Osteocyte (in vitro differentiated cells): ENCODE results near the gene CDCA4. TPM values are rescaled to one million over a fixed set of nuclear protein-coding genes. Genes with fewer than 3 reads are reported as not detected.

ENCODE experiments used
- DNase-seq: peaks from one replicate; pipeline ENCODE4 v3.0.0; 2021; ENCODE audit warnings: mixed read lengths; ENCODE audit not compliant: unreplicated experiment; ENCODE audit errors: extremely low spot score
- H3K27ac Mint-ChIP-seq: one replicate; pipeline ENCODE4 v1.8.0; 2021; ENCODE audit warnings: mild to moderate bottlenecking, mixed read lengths; ENCODE audit not compliant: unreplicated experiment
- H3K27me3 Mint-ChIP-seq: one replicate; pipeline ENCODE4 v1.8.0; 2021; ENCODE audit warnings: mixed read lengths; ENCODE audit not compliant: unreplicated experiment
- H3K36me3 Mint-ChIP-seq: one replicate; pipeline ENCODE4 v1.8.0; 2021; ENCODE audit warnings: mixed read lengths; ENCODE audit not compliant: unreplicated experiment
- H3K4me1 Mint-ChIP-seq: one replicate; pipeline ENCODE4 v1.8.0; 2021; ENCODE audit warnings: mixed read lengths; ENCODE audit not compliant: unreplicated experiment
- H3K4me3 Mint-ChIP-seq: one replicate; pipeline ENCODE4 v1.8.0; 2021; ENCODE audit warnings: mild to moderate bottlenecking, moderate library complexity, mixed read lengths; ENCODE audit not compliant: unreplicated experiment
- H3K9me3 Mint-ChIP-seq: one replicate; pipeline ENCODE4 v1.8.0; 2021; ENCODE audit warnings: mixed read lengths; ENCODE audit not compliant: unreplicated experiment
- total RNA-seq: library from RNA; stranded (reverse); gene quantifications from 2 replicates; pipeline ENCODE4 v1.2.1, GENCODE V29; 2021
- TF ChIP-seq, protein P1 (sequence below): fragments of 200-600 bp; sonication (generic); IDR thresholded peaks from 2 replicates; pipeline ENCODE4 v1.5.0; 2021; ENCODE audit warnings: antibody characterized with exemption, mild to moderate bottlenecking, moderate library complexity

The CDCA4 gene
- total RNA-seq, 1 donor from 2014 or later: 14.6 TPM

DNA sequence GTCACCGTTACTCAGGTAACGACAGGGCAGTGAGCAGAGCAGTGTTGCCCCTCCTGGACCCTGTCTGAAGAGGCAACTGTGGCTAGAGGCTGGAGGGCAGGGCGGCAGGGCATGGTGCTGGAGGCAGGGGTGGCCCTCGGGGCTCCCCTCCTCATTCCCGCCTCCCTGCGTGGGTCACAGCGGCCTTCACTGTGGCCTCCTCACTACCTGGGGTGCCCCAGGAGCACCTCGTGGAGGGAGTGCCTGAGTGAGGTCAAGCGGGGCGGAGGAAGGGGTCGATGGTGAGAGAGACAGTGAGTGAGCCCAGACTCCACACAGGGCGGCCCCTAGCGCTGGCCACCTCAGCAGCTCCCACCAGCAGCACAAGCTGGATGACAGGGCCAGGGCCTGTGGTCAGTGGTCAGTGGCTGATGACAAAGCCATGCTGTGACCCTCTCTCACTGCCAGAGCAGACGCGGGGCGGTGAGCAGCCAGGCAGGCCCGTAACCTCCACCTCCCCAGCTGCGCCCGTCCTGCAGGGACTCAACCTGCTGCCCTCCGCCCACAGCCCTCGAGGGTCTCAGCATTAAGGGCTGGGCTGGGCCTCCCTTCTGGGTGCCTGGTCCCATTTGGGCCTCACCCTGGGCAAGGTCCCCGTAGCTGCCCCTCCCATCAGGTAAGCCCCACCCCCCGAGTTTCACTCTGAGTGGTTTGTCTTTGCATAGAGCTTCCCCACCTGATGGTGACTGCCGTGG is 26.6 kb upstream of the CDCA4 start:
- Mint-ChIP-seq H3K27ac (no peak overlapping the region), H3K4me1 (peaks cover 2% of the 10 kb centered on the region), H3K4me3 (no peak overlapping the region), H3K36me3 (no peaks in the 10 kb centered on the region), H3K9me3 (no peaks in the 10 kb centered on the region), H3K27me3 (no peaks in the 10 kb centered on the region)
- no peak for DNase-seq
- TF ChIP-seq, protein P1, sequence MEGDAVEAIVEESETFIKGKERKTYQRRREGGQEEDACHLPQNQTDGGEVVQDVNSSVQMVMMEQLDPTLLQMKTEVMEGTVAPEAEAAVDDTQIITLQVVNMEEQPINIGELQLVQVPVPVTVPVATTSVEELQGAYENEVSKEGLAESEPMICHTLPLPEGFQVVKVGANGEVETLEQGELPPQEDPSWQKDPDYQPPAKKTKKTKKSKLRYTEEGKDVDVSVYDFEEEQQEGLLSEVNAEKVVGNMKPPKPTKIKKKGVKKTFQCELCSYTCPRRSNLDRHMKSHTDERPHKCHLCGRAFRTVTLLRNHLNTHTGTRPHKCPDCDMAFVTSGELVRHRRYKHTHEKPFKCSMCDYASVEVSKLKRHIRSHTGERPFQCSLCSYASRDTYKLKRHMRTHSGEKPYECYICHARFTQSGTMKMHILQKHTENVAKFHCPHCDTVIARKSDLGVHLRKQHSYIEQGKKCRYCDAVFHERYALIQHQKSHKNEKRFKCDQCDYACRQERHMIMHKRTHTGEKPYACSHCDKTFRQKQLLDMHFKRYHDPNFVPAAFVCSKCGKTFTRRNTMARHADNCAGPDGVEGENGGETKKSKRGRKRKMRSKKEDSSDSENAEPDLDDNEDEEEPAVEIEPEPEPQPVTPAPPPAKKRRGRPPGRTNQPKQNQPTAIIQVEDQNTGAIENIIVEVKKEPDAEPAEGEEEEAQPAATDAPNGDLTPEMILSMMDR: no peak

DNA sequence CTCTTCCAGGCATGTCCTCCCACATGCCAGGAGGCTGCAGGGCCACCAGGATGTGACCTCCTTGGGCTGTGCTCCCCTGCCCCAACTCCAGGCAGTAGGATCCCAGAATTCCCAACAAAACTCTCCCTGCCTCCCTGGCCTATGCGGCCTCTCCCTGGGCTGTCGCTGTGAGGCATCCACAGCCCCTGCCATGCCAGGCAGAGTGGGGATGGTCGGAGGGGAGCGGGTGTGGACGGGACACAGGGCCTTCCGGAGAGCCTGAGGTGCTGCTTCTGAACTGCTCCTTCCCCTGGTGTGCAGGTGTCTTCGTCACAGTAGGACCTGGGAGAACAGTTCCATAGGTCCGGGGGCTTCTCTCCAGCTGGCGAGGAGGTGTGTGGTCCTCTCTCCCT is 26.0 kb upstream of the CDCA4 start:
- Mint-ChIP-seq H3K4me1 (peaks cover 2% of the 10 kb centered on the region), H3K4me3 (no peak overlapping the region), H3K27me3 (no peaks in the 10 kb centered on the region), H3K36me3 (no peaks in the 10 kb centered on the region), H3K27ac (no peak overlapping the region), H3K9me3 (no peaks in the 10 kb centered on the region)
- TF ChIP-seq, protein P1: no peak
- no peak for DNase-seq

GRCh38 chr14:105045710-105046326 is 24.9 kb upstream of the CDCA4 start:
- Mint-ChIP-seq H3K27me3 (no peaks in the 10 kb centered on the region), H3K9me3 (no peaks in the 10 kb centered on the region), H3K27ac (no peak overlapping the region), H3K4me3 (no peak overlapping the region), H3K36me3 (no peaks in the 10 kb centered on the region), H3K4me1 (peaks cover 2% of the 10 kb centered on the region)
- peak; percentile 97 for DNase-seq
- TF ChIP-seq, protein P1: peak; percentile 100

DNA sequence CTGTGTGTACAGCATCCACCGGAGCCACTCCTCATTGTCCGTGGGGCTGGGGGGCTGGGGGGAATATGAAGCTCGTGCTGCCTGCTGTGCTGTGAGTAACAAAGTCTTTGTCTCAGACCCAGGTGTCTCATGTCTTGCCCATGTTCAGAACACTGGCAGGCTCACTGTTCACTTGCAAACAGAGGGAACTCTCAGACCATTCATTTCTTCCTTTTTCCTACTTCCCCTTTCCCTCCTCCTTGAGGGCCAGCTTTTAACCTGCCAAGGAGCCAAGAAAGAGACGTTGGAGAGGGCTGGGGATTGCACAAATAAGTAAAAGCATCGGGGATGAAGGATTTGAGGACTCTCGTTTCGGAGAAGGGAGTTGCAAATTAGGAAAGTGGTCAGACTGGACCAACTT is 22.8 kb upstream of the CDCA4 start:
- TF ChIP-seq, protein P1: no peak
- no peaks in the 10 kb centered on the region for H3K36me3 Mint-ChIP-seq
- no peak for DNase-seq
- no peak overlapping the region for H3K4me3 Mint-ChIP-seq
- H3K9me3 Mint-ChIP-seq: no peaks in the 10 kb centered on the region
- H3K27me3 Mint-ChIP-seq: peaks cover 5% of the 10 kb centered on the region
- peaks cover 6% of the 10 kb centered on the region for H3K4me1 Mint-ChIP-seq
- no peak overlapping the region for H3K27ac Mint-ChIP-seq

DNA sequence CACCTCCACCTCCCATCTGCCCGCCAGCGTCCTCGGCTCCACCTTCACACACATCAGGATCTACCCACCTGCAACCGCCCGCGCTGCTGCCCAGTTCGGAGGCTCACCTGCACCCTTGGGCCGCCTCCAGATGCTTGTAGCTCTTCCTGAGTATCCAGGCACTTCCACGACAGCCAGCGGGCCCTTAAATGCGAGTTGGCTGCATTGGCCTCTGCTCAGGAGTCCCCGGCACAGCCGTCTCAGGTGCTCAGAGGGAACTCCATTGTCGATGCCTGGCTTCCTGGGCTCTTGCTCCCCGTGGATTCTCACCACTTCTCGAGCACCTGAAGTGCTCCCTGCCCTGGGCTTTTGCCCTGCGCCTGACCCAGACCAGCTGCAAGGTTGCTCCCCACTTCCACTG is 21.9 kb upstream of the CDCA4 start:
- no peaks in the 10 kb centered on the region for H3K9me3 Mint-ChIP-seq
- no peak for DNase-seq
- no peak overlapping the region for H3K27ac Mint-ChIP-seq
- TF ChIP-seq, protein P1: no peak
- peaks cover 9% of the 10 kb centered on the region for H3K27me3 Mint-ChIP-seq
- H3K36me3 Mint-ChIP-seq: no peaks in the 10 kb centered on the region
- no peak overlapping the region for H3K4me3 Mint-ChIP-seq
- peaks cover 8% of the 10 kb centered on the region for H3K4me1 Mint-ChIP-seq
